OCI-LY7 (cell line): ENCODE results near the gene RECK. TPM values are rescaled to one million over a fixed set of nuclear protein-coding genes. Genes with fewer than 3 reads are reported as not detected.
A peak's percentile ranks its signal among the peaks of the same experiment; 100 is the strongest.

Experiments used
- BruUV-seq: library from RNA; stranded (reverse); fragments of 400-500 nt; replicated peaks from 2 replicates; lab custom pipeline; 2021; lab: Mats Ljungman, UMichigan
- CTCF ChIA-PET: fragments of 300-600 bp; sonication (Branson Sonifier 250); formaldehyde crosslinking; loops from one replicate; lab custom pipeline; 2022; ENCODE audit warnings: antibody characterized with exemption; ENCODE audit not compliant: unreplicated experiment; lab: Charles Lee
- POLR2A ChIA-PET: fragments of 300-600 bp; sonication (Branson Sonifier 250); formaldehyde crosslinking; loops from one replicate; lab custom pipeline; 2022; ENCODE audit warnings: antibody characterized with exemption; lab: Charles Lee
- DNase-seq: peaks from one replicate; pipeline ENCODE4 v3.0.0-alpha.2; 2015; ENCODE audit warnings: low spot score
- H2AFZ ChIP-seq: fragments of 200-600 bp; sonication (generic), shearing (Covaris generic); 2 replicates; pipeline ENCODE4 v1.6.1; 2014; ENCODE audit warnings: mild to moderate bottlenecking, antibody characterized with exemption, low read length, moderate library complexity
- H3K27ac ChIP-seq: fragments of 200-600 bp; sonication (generic); 2 replicates; pipeline ENCODE4 v1.5.1; 2014; ENCODE audit warnings: mixed run types, low read depth, mild to moderate bottlenecking, moderate library complexity, low read length, inconsistent platforms; ENCODE audit not compliant: poor library complexity, severe bottlenecking
- H3K36me3 ChIP-seq: fragments of 200-600 bp; sonication (generic); 2 replicates; pipeline ENCODE4 v1.6.1; 2014; ENCODE audit warnings: mild to moderate bottlenecking, antibody characterized with exemption, low read length, moderate library complexity, mixed read lengths; ENCODE audit not compliant: insufficient read depth
- H3K4me1 ChIP-seq: fragments of 200-600 bp; sonication (generic); 2 replicates; pipeline ENCODE4 v1.5.1; 2014; ENCODE audit warnings: mild to moderate bottlenecking, low read length; ENCODE audit not compliant: insufficient read depth, poor library complexity, severe bottlenecking
- H3K4me2 ChIP-seq: fragments of 200-600 bp; sonication (generic); 2 replicates; pipeline ENCODE4 v1.6.1; 2014; ENCODE audit warnings: mild to moderate bottlenecking, low read length
- H3K4me3 ChIP-seq: fragments of 200-600 bp; sonication (generic); 2 replicates; pipeline ENCODE4 v1.5.1; 2014; ENCODE audit warnings: mild to moderate bottlenecking, low read depth, low read length; ENCODE audit not compliant: poor library complexity, severe bottlenecking
- H3K79me2 ChIP-seq: fragments of 200-600 bp; sonication (generic); 2 replicates; pipeline ENCODE4 v1.6.1; 2016; ENCODE audit warnings: low read depth, mild to moderate bottlenecking, low read length, moderate library complexity, mixed read lengths; ENCODE audit not compliant: insufficient read depth
- H3K9me2 ChIP-seq: fragments of 200-600 bp; sonication (generic); 2 replicates; pipeline ENCODE4 v1.6.1; 2016; ENCODE audit warnings: mild to moderate bottlenecking, low read length, mixed read lengths; ENCODE audit not compliant: insufficient read depth
- H3K9me3 ChIP-seq: fragments of 200-600 bp; sonication (generic); 2 replicates; pipeline ENCODE4 v1.6.1; 2014; ENCODE audit warnings: mild to moderate bottlenecking, mixed run types, low read length, mixed read lengths
- H4K20me1 ChIP-seq: fragments of 200-600 bp; sonication (generic); 2 replicates; pipeline ENCODE4 v1.6.1; 2014; ENCODE audit warnings: mild to moderate bottlenecking, antibody characterized with exemption, low read length, moderate library complexity, mixed read lengths; ENCODE audit not compliant: insufficient read depth
- EZH2phosphoT487 ChIP-seq: fragments of 200-600 bp; sonication (generic); IDR thresholded peaks from 2 replicates; pipeline ENCODE4 v1.6.1; 2018; ENCODE audit warnings: low read depth, borderline replicate concordance, mild to moderate bottlenecking, mixed run types, antibody characterized with exemption, low read length, moderate library complexity, mixed read lengths
- intact Hi-C: fragments of 100-400 bp; cut with micrococcal nuclease; formaldehyde crosslinking; loops from one replicate; pipeline ENCODE4 v1.10.0; 2022; ENCODE audit not compliant: unreplicated experiment
- total RNA-seq, 2 experiments: library from RNA; depleted of rRNA in 1 of 2; stranded (reverse); fragments of >200 nt in 1 of 2; shearing (Covaris generic) in 1 of 2; gene quantifications; 2 replicates each; pipeline ENCODE4 v1.2.3, GENCODE V29; 2014 to 2022
- TF ChIP-seq, protein P1 (sequence below): fragments of 200-600 bp; sonication (generic); conservative IDR thresholded peaks from 2 replicates; pipeline ENCODE4 v1.5.1; 2014; ENCODE audit warnings: mild to moderate bottlenecking, antibody characterized with exemption, low read length, moderate library complexity, mixed read lengths

RECK gene
- total RNA-seq, 2 experiments from 2014 or later: 3.0 to 6.5 TPM

DNA sequence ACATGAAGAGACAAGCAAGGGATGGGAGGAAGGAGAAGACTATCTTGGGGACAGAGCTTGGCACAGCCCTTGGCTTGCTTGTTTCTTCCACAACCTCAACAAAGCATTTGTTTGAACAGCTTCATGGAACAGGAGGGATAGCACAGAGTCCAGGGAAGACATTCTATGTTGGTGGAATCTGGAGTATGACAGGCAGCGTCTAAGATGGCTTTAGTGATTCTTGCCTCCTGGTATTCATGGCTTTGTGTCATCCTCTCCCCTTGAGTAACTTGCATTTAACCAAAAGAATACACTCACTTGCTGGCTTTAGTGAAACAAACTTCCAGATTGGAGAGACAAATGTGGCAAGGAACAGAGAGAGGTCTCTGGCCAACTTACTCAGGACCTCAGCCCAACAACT is 30.8 kb upstream of the RECK start:
- no TSS peak for BruUV-seq
- no peaks in the 10 kb centered on the region for H3K9me3 ChIP-seq
- TF ChIP-seq, protein P1, sequence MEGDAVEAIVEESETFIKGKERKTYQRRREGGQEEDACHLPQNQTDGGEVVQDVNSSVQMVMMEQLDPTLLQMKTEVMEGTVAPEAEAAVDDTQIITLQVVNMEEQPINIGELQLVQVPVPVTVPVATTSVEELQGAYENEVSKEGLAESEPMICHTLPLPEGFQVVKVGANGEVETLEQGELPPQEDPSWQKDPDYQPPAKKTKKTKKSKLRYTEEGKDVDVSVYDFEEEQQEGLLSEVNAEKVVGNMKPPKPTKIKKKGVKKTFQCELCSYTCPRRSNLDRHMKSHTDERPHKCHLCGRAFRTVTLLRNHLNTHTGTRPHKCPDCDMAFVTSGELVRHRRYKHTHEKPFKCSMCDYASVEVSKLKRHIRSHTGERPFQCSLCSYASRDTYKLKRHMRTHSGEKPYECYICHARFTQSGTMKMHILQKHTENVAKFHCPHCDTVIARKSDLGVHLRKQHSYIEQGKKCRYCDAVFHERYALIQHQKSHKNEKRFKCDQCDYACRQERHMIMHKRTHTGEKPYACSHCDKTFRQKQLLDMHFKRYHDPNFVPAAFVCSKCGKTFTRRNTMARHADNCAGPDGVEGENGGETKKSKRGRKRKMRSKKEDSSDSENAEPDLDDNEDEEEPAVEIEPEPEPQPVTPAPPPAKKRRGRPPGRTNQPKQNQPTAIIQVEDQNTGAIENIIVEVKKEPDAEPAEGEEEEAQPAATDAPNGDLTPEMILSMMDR: no peak
- no peak for TF ChIP-seq EZH2phosphoT487
- no peaks in the 10 kb centered on the region for H3K79me2 ChIP-seq
- H3K36me3 ChIP-seq: no peaks in the 10 kb centered on the region
- H3K9me2 ChIP-seq: no peaks in the 10 kb centered on the region
- H2AFZ ChIP-seq: no peak overlapping the region
- H3K4me2 ChIP-seq: no peak overlapping the region
- peaks cover 10% of the 10 kb centered on the region for H3K4me1 ChIP-seq
- H4K20me1 ChIP-seq: no peaks in the 10 kb centered on the region
- H3K27ac ChIP-seq: no peak overlapping the region
- ChIA-PET POLR2A (no interaction called here), CTCF (interaction anchor here (1.3 kb wide), 1 partner anchor 22 kb away, joined by 3 read pairs; no protein-coding TSS in a partner anchor)
- no peak for DNase-seq
- no peak overlapping the region for H3K4me3 ChIP-seq
- intact Hi-C loops: loop anchor here (5.0 kb wide), 1 partner anchor 49 kb away; the partner anchor contains the start of gene OR2S2

DNA sequence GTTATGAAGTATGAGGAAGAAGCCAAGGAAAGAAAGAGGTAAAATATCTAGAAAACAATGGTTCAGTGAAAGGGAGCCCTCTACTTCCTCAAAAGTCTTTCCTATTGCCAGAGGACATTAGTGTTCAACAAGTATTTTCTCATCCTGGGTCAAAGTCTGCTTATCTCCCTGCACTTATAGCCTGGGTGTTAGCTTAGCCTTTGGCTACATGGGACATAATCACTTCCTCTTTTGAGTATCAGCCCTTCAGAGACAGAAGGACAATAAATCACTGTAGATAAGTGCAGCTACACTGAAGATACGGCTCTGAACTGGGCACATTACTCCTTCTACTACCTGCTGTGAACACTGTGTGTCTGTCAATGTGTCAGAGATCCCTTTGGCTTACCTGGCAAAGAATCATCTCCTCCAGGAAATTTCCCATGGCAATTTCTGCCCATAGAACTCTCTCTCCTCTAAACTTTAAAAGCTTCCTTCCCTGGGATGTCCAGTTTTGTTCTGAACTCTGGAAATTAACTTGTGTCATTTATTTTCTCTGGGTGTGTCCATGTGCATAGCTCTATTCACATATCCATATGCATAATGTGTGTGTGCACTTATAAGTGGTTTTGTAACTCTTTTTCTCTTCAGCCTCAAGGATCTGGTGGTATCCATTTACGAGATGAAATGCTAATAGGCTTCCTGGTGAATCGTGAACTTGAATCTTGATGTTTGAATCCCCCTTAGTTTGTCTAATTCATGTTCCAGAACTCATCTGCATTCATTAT is 30.0 kb upstream of the RECK start:
- BruUV-seq: no TSS peak
- CTCF ChIA-PET: interaction anchor here (0.6 to 1.3 kb wide), 3 partner anchors 23 to 95 kb away, joined by 3 read pairs; no protein-coding TSS in a partner anchor
- POLR2A ChIA-PET: interaction anchor here (0.5 to 2.1 kb wide), 5 partner anchors 11 to 203 kb away, joined by 3 to 10 read pairs (median 6); no protein-coding TSS in a partner anchor
- no peaks in the 10 kb centered on the region for H3K9me3 ChIP-seq
- H3K4me1 ChIP-seq: peaks cover 10% of the 10 kb centered on the region
- peak; percentile 18 for DNase-seq
- no peaks in the 10 kb centered on the region for H3K79me2 ChIP-seq
- no peaks in the 10 kb centered on the region for H3K9me2 ChIP-seq
- no peak overlapping the region for H3K4me3 ChIP-seq
- H3K4me2 ChIP-seq: no peak overlapping the region
- no peak overlapping the region for H3K27ac ChIP-seq
- H2AFZ ChIP-seq: no peak overlapping the region
- intact Hi-C loops: loop anchor here (5.0 kb wide), 1 partner anchor 49 kb away; the partner anchor contains the start of gene OR2S2
- TF ChIP-seq EZH2phosphoT487: no peak
- TF ChIP-seq, protein P1: no peak
- no peaks in the 10 kb centered on the region for H3K36me3 ChIP-seq
- no peaks in the 10 kb centered on the region for H4K20me1 ChIP-seq
